Karpas-422 (cell line): Measurements from ENCODE around the gene RASEF. TPM values are rescaled to one million over a fixed set of nuclear protein-coding genes. Genes with fewer than 3 reads are reported as not detected.
"Not testable (repeated sequence)": the region's sequence is repeated elsewhere in the genome, so short reads cannot be mapped to it uniquely, and the experiment has no call there.

Experiments used
- DNase-seq: peaks from one replicate; pipeline ENCODE4 v3.0.0-alpha.2; 2015
- H2AFZ ChIP-seq: fragments of 200-600 bp; sonication (generic); 2 replicates; pipeline ENCODE4 v1.6.1; 2014; ENCODE audit warnings: antibody characterized with exemption, low read length, mixed read lengths
- H3K27ac ChIP-seq: fragments of 200-600 bp; sonication (generic); 2 replicates; pipeline ENCODE4 v1.5.1; 2014; ENCODE audit warnings: mild to moderate bottlenecking, low read length, moderate library complexity
- H3K27me3 ChIP-seq: fragments of 200-600 bp; sonication (generic); 2 replicates; pipeline ENCODE4 v1.6.1; 2014; ENCODE audit warnings: low read length, mixed read lengths
- H3K36me3 ChIP-seq: fragments of 200-600 bp; sonication (generic); 2 replicates; pipeline ENCODE4 v1.6.1; 2014; ENCODE audit warnings: low read length, mixed read lengths; ENCODE audit not compliant: insufficient read depth
- H3K4me1 ChIP-seq: fragments of 200-600 bp; sonication (generic); 2 replicates; pipeline ENCODE4 v1.6.1; 2014; ENCODE audit warnings: mild to moderate bottlenecking, low read length, mixed read lengths
- H3K4me2 ChIP-seq: fragments of 200-600 bp; sonication (generic); 2 replicates; pipeline ENCODE4 v1.6.1; 2014; ENCODE audit warnings: low read length, low read depth, mild to moderate bottlenecking; ENCODE audit not compliant: poor library complexity, severe bottlenecking
- H3K4me3 ChIP-seq: fragments of 200-600 bp; sonication (generic); 2 replicates; pipeline ENCODE4 v1.5.1; 2014; ENCODE audit warnings: mild to moderate bottlenecking, antibody characterized with exemption, low read length, mixed read lengths
- H3K79me2 ChIP-seq: fragments of 200-600 bp; sonication (generic); 2 replicates; pipeline ENCODE4 v1.6.1; 2014; ENCODE audit warnings: mild to moderate bottlenecking, low read length, mixed read lengths
- H3K9ac ChIP-seq: fragments of 200-600 bp; sonication (generic); 2 replicates; pipeline ENCODE4 v1.6.0; 2014; ENCODE audit warnings: low read length
- H3K9me2 ChIP-seq: fragments of 200-600 bp; sonication (generic), shearing (Covaris generic); replicated peaks from 2 replicates; pipeline ENCODE4 v1.6.0; 2014; ENCODE audit warnings: mild to moderate bottlenecking, low read length, moderate library complexity; ENCODE audit not compliant: insufficient read depth
- H3K9me3 ChIP-seq: fragments of 300-700, 200-600 bp; sonication (generic); 2 replicates; pipeline ENCODE4 v1.6.1; 2014; ENCODE audit warnings: low read length, mixed read lengths
- H4K20me1 ChIP-seq: fragments of 200-600 bp; sonication (generic); 2 replicates; pipeline ENCODE4 v1.6.1; 2014; ENCODE audit warnings: mild to moderate bottlenecking, antibody characterized with exemption, low read length, low read depth; ENCODE audit not compliant: insufficient read depth
- total RNA-seq: library from RNA; depleted of rRNA; stranded (reverse); fragments of >200 nt; shearing (Covaris generic); gene quantifications from 2 replicates; pipeline ENCODE4 v1.2.3, GENCODE V29; 2014; ENCODE audit warnings: low replicate concordance

Gene RASEF
- total RNA-seq, 1 experiment from 2014 or later: 0.15 TPM

- H3K36me3 ChIP-seq: no peaks in the 10 kb centered on the region
- H3K27ac ChIP-seq: no peak overlapping the region
- H3K27me3 ChIP-seq: no peaks in the 10 kb centered on the region
- H3K79me2 ChIP-seq: no peaks in the 10 kb centered on the region
- H3K9me2 ChIP-seq: 0 out of 2 replicates have a peak, but pooled peaks cover under 1% of the 10 kb centered on the region
- no peak for DNase-seq
- no peaks in the 10 kb centered on the region for H3K9me3 ChIP-seq
- no peaks in the 10 kb centered on the region for H4K20me1 ChIP-seq
- no peak overlapping the region for H3K9ac ChIP-seq
- no peak overlapping the region for H3K4me2 ChIP-seq
- no peak overlapping the region for H3K4me3 ChIP-seq
- no peaks in the 10 kb centered on the region for H3K4me1 ChIP-seq
- H2AFZ ChIP-seq: no peak overlapping the region
Measured at GRCh38 chr9:83081846-83082245, 18.9 kb upstream of the RASEF start.

- H3K9me3 ChIP-seq: no peaks in the 10 kb centered on the region
- DNase-seq: no peak
- H3K4me1 ChIP-seq: no peaks in the 10 kb centered on the region
- no peak overlapping the region for H3K9ac ChIP-seq
- H3K27ac ChIP-seq: no peak overlapping the region
- no peaks in the 10 kb centered on the region for H3K27me3 ChIP-seq
- no peaks in the 10 kb centered on the region for H3K36me3 ChIP-seq
- H2AFZ ChIP-seq: no peak overlapping the region
- no peak overlapping the region for H3K4me3 ChIP-seq
- H3K4me2 ChIP-seq: no peak overlapping the region
- no peaks in the 10 kb centered on the region for H3K79me2 ChIP-seq
- H4K20me1 ChIP-seq: no peaks in the 10 kb centered on the region
- H3K9me2 ChIP-seq: 0 out of 2 replicates have a peak, but pooled peaks cover 3% of the 10 kb centered on the region
Measured at GRCh38 chr9:83081010-83081409, 18.1 kb upstream of the RASEF start.

DNA sequence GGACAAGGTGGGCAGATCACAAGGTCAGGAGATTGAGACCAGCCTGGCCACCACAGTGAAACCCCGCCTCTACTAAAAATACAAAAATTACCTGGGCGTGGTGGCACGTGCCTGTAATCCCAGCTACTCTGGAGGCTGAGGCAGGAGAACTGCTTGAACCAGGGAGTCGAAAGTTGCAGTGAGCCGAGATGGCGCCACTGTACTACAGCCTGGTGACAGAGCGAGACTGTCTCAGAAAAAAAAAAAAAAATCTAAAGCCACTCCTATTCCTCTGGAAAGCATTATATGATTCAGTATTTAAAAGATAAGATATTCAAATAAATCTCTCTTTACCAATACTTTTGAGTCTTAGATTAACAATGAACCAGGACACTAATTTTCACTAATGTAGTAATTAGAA lies 13.0 kb upstream of the RASEF start:
- H3K27ac ChIP-seq, DNase-seq, H3K79me2 ChIP-seq, H3K4me3 ChIP-seq, H4K20me1 ChIP-seq, H3K9me3 ChIP-seq, H2AFZ ChIP-seq, H3K36me3 ChIP-seq, H3K9me2 ChIP-seq, H3K27me3 ChIP-seq, H3K4me1 ChIP-seq, H3K9ac ChIP-seq, H3K4me2 ChIP-seq: not testable (repeated sequence)

DNA sequence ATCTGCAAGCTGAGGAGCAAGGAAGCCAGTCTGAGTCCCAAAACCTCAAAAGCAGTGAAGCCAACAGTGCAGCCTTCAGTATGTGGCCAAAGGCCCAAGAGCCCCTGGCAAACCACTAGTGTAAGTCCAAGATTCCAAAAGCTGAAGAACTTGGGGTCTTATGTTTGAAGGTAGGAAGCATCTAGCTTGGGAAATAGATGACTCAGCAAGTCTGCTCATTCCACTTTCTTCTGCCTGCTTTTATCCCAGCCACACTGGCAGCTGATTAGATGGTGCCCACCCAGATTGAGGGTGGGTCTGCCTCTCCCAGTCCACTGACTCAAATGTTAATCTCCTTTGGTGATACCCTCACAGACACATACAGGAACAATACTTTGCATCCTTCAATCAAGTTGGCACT lies 9.6 kb upstream of the RASEF start:
- H2AFZ ChIP-seq, H4K20me1 ChIP-seq, H3K4me2 ChIP-seq, H3K9me3 ChIP-seq, H3K79me2 ChIP-seq, H3K4me1 ChIP-seq, H3K9ac ChIP-seq, H3K9me2 ChIP-seq, H3K27me3 ChIP-seq, DNase-seq, H3K27ac ChIP-seq, H3K4me3 ChIP-seq, H3K36me3 ChIP-seq: not testable (repeated sequence)

- Histone ChIP-seq H3K9me2 (0 out of 2 replicates have a peak, but pooled peaks cover under 1% of the 10 kb centered on the region), H3K9ac (no peak overlapping the region), H3K4me1 (no peaks in the 10 kb centered on the region), H3K27ac (no peak overlapping the region), H2AFZ (no peak overlapping the region), H4K20me1 (no peaks in the 10 kb centered on the region), H3K27me3 (no peaks in the 10 kb centered on the region), H3K9me3 (no peaks in the 10 kb centered on the region), H3K36me3 (no peaks in the 10 kb centered on the region), H3K4me2 (no peak overlapping the region), H3K79me2 (no peaks in the 10 kb centered on the region), H3K4me3 (no peak overlapping the region)
- DNase-seq: no peak
Measured at GRCh38 chr9:83071626-83072025, 8.7 kb upstream of the RASEF start.

DNA sequence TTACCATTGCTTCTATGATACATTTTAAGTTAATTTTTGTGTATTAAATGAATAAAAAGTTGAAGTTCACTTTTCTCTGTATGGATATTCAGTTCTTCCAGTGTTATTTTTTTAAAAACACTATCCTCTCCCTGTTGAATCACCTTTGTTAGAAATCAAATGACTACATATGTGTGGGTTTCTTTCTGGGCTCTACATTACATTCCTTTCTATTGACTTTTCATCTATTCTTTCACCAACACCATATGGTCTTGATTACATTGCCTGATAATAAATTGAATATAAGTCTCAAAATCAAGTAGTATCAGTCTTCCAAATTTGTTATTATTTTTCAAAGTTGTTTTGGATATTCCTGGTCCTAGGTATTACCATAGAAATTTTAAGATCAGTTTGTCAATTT lies 7.3 kb upstream of the RASEF start:
- no peaks in the 10 kb centered on the region for H3K27me3 ChIP-seq
- H3K79me2 ChIP-seq: no peaks in the 10 kb centered on the region
- H3K9ac ChIP-seq: no peak overlapping the region
- no peak overlapping the region for H3K4me2 ChIP-seq
- no peak overlapping the region for H2AFZ ChIP-seq
- H3K27ac ChIP-seq: no peak overlapping the region
- H3K4me1 ChIP-seq: no peaks in the 10 kb centered on the region
- H4K20me1 ChIP-seq: no peaks in the 10 kb centered on the region
- no peaks in the 10 kb centered on the region for H3K9me3 ChIP-seq
- no peak overlapping the region for H3K4me3 ChIP-seq
- H3K9me2 ChIP-seq: no peaks in the 10 kb centered on the region
- DNase-seq: no peak
- no peaks in the 10 kb centered on the region for H3K36me3 ChIP-seq

DNA sequence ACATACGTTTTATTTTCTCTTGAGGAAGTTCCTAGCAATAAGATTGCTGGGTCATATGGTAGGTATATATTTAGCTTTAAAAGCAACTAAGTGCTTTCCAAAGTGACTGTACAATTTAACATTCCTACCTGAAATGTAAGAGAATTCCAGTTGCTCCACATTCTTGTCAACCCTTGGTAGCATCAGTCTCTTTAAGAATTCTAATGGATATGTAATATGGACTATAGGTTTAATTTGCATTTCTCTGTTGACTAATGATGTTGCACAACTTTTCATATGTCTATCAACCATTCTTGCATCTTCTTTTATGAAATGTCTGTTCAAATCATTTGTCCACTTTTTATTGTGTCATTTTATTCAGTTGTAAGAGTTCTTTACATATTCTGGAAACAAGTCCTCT lies 6.7 kb upstream of the RASEF start:
- no peaks in the 10 kb centered on the region for H3K79me2 ChIP-seq
- no peak overlapping the region for H3K27ac ChIP-seq
- H4K20me1 ChIP-seq: no peaks in the 10 kb centered on the region
- H2AFZ ChIP-seq: no peak overlapping the region
- H3K9me3 ChIP-seq: no peaks in the 10 kb centered on the region; the same call in 1 of the 2 replicates
- no peak overlapping the region for H3K4me3 ChIP-seq
- no peaks in the 10 kb centered on the region for H3K9me2 ChIP-seq
- H3K4me1 ChIP-seq: no peaks in the 10 kb centered on the region
- H3K9ac ChIP-seq: no peak overlapping the region
- H3K27me3 ChIP-seq: no peaks in the 10 kb centered on the region
- no peak overlapping the region for H3K4me2 ChIP-seq
- no peaks in the 10 kb centered on the region for H3K36me3 ChIP-seq
- DNase-seq: no peak

- H3K9me2 ChIP-seq: no peaks in the 10 kb centered on the region
- H3K4me3 ChIP-seq: no peak overlapping the region
- H3K79me2 ChIP-seq: no peaks in the 10 kb centered on the region
- no peak overlapping the region for H3K27ac ChIP-seq
- H3K4me2 ChIP-seq: no peak overlapping the region
- no peak overlapping the region for H3K9ac ChIP-seq
- H3K36me3 ChIP-seq: no peaks in the 10 kb centered on the region
- no peaks in the 10 kb centered on the region for H3K27me3 ChIP-seq
- no peaks in the 10 kb centered on the region for H3K4me1 ChIP-seq
- H4K20me1 ChIP-seq: no peaks in the 10 kb centered on the region
- H3K9me3 ChIP-seq: no peaks in the 10 kb centered on the region; the same call in 1 of the 2 replicates
- H2AFZ ChIP-seq: no peak overlapping the region
- DNase-seq: no peak
Measured at GRCh38 chr9:83068414-83068813, 5.5 kb upstream of the RASEF start.

DNA sequence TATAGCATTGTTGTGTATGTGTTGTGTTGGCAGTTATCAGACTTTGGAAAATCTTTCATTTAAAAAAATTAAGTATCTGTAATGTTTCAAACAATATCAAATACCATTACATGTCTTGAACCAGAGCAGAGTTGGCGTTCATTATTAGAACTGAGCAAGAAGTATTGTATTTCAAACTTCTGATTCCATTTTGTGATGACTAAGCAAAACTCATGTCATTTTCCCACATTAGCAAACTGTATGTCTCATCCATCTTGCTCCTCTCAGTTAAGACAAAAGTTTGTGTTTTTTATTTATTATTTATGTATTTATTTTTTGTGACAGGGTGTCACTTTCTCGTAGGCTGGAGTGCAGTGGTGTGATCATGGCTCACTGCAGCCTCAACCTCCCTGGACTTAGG lies 4.6 kb upstream of the RASEF start:
- Histone ChIP-seq H3K79me2 (no peaks in the 10 kb centered on the region), H3K4me2 (no peak overlapping the region), H3K4me1 (no peaks in the 10 kb centered on the region), H3K4me3 (no peak overlapping the region), H4K20me1 (no peaks in the 10 kb centered on the region), H3K9ac (no peak overlapping the region), H3K27me3 (no peaks in the 10 kb centered on the region), H2AFZ (no peak overlapping the region), H3K9me3 (no peaks in the 10 kb centered on the region; the same call in none of the 2 replicates), H3K9me2 (no peaks in the 10 kb centered on the region), H3K27ac (no peak overlapping the region), H3K36me3 (no peaks in the 10 kb centered on the region)
- no peak for DNase-seq
